ENCODE measurements around the gene ZBTB34.

The ZBTB34 gene

GRCh38 chr9:126874546-126875314 is 14.3 kb downstream of the ZBTB34 start:
- no peak for DNase-seq (ENCODE audit: low spot score)
- in situ Hi-C loops (cut with MboI; ENCODE audit: low pct_unique_long_range_greater_than_20kb, low sequenced_read_pairs, unreplicated experiment) = no loop called here
- TF ChIP-seq CTCF (IDR thresholded peaks at IDR 0.05; ENCODE audit: extremely low read depth, insufficient read depth, missing control alignments) = no peak

- no peak for TF ChIP-seq CTCF (IDR thresholded peaks at IDR 0.05; ENCODE audit: extremely low read depth, insufficient read depth, missing control alignments)
- in situ Hi-C loops (cut with MboI; ENCODE audit: low pct_unique_long_range_greater_than_20kb, low sequenced_read_pairs, unreplicated experiment) = no loop called here
- DNase-seq (ENCODE audit: low spot score) = no peak
Observed at GRCh38 chr9:126875756-126876510, 15.5 kb downstream of the ZBTB34 start.

GRCh38 chr9:126876531-126876930 is 16.1 kb downstream of the ZBTB34 start:
- no peak for DNase-seq (ENCODE audit: low spot score)
- in situ Hi-C loops (cut with MboI; ENCODE audit: low pct_unique_long_range_greater_than_20kb, low sequenced_read_pairs, unreplicated experiment) = no loop called here
- no peak for TF ChIP-seq CTCF (IDR thresholded peaks at IDR 0.05; ENCODE audit: extremely low read depth, insufficient read depth, missing control alignments)

GRCh38 chr9:126877418-126877817 is 17.0 kb downstream of the ZBTB34 start:
- no peak for TF ChIP-seq CTCF (IDR thresholded peaks at IDR 0.05; ENCODE audit: extremely low read depth, insufficient read depth, missing control alignments)
- in situ Hi-C loops (cut with MboI; ENCODE audit: low pct_unique_long_range_greater_than_20kb, low sequenced_read_pairs, unreplicated experiment) = no loop called here

GRCh38 chr9:126879288-126879687 is 18.8 kb downstream of the ZBTB34 start:
- TF ChIP-seq CTCF (IDR thresholded peaks at IDR 0.05; ENCODE audit: extremely low read depth, insufficient read depth, missing control alignments) = no peak
- no peak for DNase-seq (ENCODE audit: low spot score)
- in situ Hi-C loops (cut with MboI; ENCODE audit: low pct_unique_long_range_greater_than_20kb, low sequenced_read_pairs, unreplicated experiment) = no loop called here

More at GRCh38 chr9:126877418-126877817, 17.0 kb downstream of the ZBTB34 start:
- no peak for DNase-seq (ENCODE audit: low spot score)

- no peak for TF ChIP-seq CTCF (IDR thresholded peaks at IDR 0.05; ENCODE audit: extremely low read depth, insufficient read depth, missing control alignments)
- in situ Hi-C loops (cut with MboI; ENCODE audit: low pct_unique_long_range_greater_than_20kb, low sequenced_read_pairs, unreplicated experiment) = no loop called here
- no peak for DNase-seq (ENCODE audit: low spot score)
Observed at GRCh38 chr9:126880226-126880946, 19.9 kb downstream of the ZBTB34 start.

All from GM13977 (cell line).